Peyer's patch (tissue), 4 donors: ENCODE measurements around the gene SKI.

ENCODE experiments used
- CTCF ChIP-seq, 6 experiments: fragments of 450-650 bp in 4 of 6; fragments of 200-600 bp in 2 of 6; sonication (generic) in 1 of 6; IDR thresholded peaks; one replicate each; pipeline ENCODE4 v1.5.1; 2017 to 2019; ENCODE audit warnings: antibody characterized with exemption in 6 of 6, mild to moderate bottlenecking in 3 of 6, moderate library complexity in 1 of 6
- POLR2A ChIP-seq, 2 donors: fragments of 450-650 bp; IDR thresholded peaks; one replicate each; pipeline ENCODE4 v1.5.1; 2017; ENCODE audit warnings: antibody characterized with exemption in 2 of 2, mild to moderate bottlenecking in 2 of 2, moderate library complexity in 2 of 2

GRCh38 chr1:2236695-2237677 is 8.9 kb downstream of the SKI start:
- TF ChIP-seq CTCF (IDR thresholded peaks at IDR 0.05), result no peak
- no peak for TF ChIP-seq POLR2A (IDR thresholded peaks at IDR 0.05)
